ENCODE results near the gene RNASEH1. TPM values are rescaled to one million over a fixed set of nuclear protein-coding genes. Genes with fewer than 3 reads are reported as not detected.

The RNASEH1 gene
- total and polyA plus RNA-seq, 2 donors from 2014 or later = 6.8 to 21.1 TPM

GRCh38 chr2:3563521-3563976 lies 5.4 kb upstream of the RNASEH1 start:
- FAIRE-seq = no peak
- intact Hi-C loops (cut with DNase I) = no loop called here

DNA sequence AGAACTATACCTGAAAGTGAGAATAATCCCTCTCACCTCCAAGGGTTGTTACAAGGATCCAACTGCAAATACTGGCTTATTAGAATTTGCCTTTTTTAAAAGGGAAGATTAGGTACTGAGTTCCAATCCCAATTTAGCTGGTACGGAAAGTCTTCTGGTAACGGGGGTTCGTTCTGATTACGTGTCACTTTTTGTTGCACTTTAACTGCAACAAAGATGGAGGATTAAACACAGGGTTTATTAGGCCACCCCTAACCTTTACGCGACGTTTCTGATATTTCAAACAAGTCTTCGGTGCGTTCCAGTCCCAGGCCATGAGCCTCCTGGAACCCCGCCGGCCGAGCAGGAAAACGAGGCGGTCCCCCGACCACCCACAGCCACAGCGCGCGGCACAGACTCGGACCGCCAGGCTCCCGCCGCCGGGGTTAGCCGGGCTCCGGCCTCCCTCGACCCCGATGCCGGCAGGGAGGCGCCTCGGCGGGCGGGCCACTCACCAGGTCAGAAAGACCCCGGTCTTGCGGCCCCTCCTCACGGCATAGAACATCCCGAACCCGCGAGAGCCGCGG lies 411 bp downstream of the RNASEH1 start:
- H3K9me3 ChIP-seq (ENCODE audit: control insufficient read depth in 2 of 3, insufficient read depth in 1 of 3, low read length in 3 of 3) = no peaks in the 10 kb centered on the region
- peak overlapping the region; percentile 88 to 95 (median 90) for H3K4me3 ChIP-seq (ENCODE audit: low read length in 3 of 3)
- peaks cover 3 to 18% (median 8%) of the 10 kb centered on the region in 3 donors for H3K36me3 ChIP-seq (ENCODE audit: control insufficient read depth in 2 of 3, insufficient read depth in 3 of 3, low read length in 3 of 3)
- H3K9ac ChIP-seq (ENCODE audit: low read length in 3 of 3) = peak overlapping the region; percentile 21 to 93 (median 81)
- H3K27ac ChIP-seq (ENCODE audit: low read depth in 2 of 2, low read length in 2 of 2) = peak overlapping the region; percentile 62 to 88
- no peaks in the 10 kb centered on the region for H3K27me3 ChIP-seq (ENCODE audit: control insufficient read depth, insufficient read depth, low read length)
- intact Hi-C loops (cut with DNase I) = no loop called here
- DNase-seq (peak in 1 of 5 donors; percentile 11), FAIRE-seq (no peak)
- H3K4me1 ChIP-seq (ENCODE audit: control insufficient read depth in 2 of 3, insufficient read depth in 2 of 3, low read depth in 1 of 3, low read length in 3 of 3) = peaks cover 0 to 4% (median 0%) of the 10 kb centered on the region in 3 donors
- TF ChIP-seq, protein P1, sequence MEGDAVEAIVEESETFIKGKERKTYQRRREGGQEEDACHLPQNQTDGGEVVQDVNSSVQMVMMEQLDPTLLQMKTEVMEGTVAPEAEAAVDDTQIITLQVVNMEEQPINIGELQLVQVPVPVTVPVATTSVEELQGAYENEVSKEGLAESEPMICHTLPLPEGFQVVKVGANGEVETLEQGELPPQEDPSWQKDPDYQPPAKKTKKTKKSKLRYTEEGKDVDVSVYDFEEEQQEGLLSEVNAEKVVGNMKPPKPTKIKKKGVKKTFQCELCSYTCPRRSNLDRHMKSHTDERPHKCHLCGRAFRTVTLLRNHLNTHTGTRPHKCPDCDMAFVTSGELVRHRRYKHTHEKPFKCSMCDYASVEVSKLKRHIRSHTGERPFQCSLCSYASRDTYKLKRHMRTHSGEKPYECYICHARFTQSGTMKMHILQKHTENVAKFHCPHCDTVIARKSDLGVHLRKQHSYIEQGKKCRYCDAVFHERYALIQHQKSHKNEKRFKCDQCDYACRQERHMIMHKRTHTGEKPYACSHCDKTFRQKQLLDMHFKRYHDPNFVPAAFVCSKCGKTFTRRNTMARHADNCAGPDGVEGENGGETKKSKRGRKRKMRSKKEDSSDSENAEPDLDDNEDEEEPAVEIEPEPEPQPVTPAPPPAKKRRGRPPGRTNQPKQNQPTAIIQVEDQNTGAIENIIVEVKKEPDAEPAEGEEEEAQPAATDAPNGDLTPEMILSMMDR (IDR thresholded peaks at IDR 0.05; ENCODE audit: borderline replicate concordance, extremely low read depth, insufficient read depth) = no peak

More at GRCh38 chr2:3563521-3563976, 5.4 kb upstream of the RNASEH1 start:
- H3K4me3 ChIP-seq (ENCODE audit: low read length in 3 of 3) = no peak overlapping the region
- DNase-seq = no peak
- H3K4me1 ChIP-seq (ENCODE audit: control insufficient read depth in 2 of 3, insufficient read depth in 2 of 3, low read depth in 1 of 3, low read length in 3 of 3) = no peaks in the 10 kb centered on the region
- no peak overlapping the region for H3K9ac ChIP-seq (ENCODE audit: low read length in 3 of 3)
- H3K27me3 ChIP-seq (ENCODE audit: control insufficient read depth, insufficient read depth, low read length) = no peaks in the 10 kb centered on the region
- no peaks in the 10 kb centered on the region for H3K9me3 ChIP-seq (ENCODE audit: control insufficient read depth in 2 of 3, insufficient read depth in 1 of 3, low read length in 3 of 3)
- TF ChIP-seq, protein P1 (IDR thresholded peaks at IDR 0.05; ENCODE audit: borderline replicate concordance, extremely low read depth, insufficient read depth) = no peak
- no peak overlapping the region for H3K27ac ChIP-seq (ENCODE audit: low read depth in 2 of 2, low read length in 2 of 2)
- no peaks in the 10 kb centered on the region for H3K36me3 ChIP-seq (ENCODE audit: control insufficient read depth in 2 of 3, insufficient read depth in 3 of 3, low read length in 3 of 3)

DNA sequence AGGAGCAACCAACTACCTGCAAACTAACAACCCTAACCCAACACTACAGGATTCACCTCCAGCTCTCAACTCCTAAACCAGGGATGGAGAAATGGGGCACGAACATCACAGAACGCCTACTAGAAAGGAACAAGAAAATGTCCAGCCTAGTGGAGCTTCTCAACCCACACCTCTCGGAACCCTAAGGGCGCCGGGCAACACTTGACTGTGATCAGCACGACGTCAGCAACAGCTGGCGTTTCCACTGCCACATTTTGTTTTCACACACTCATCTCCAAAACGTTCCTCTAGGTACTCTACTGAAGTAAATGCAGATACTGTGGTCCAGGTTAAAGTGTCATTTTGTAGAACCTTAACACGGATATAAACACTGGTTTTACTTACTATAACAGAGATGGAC lies 4.2 kb downstream of the RNASEH1 start:
- H3K27ac ChIP-seq (ENCODE audit: low read depth in 2 of 2, low read length in 2 of 2) = no peak overlapping the region
- intact Hi-C loops (cut with DNase I) = no loop called here
- H3K36me3 ChIP-seq (ENCODE audit: control insufficient read depth in 2 of 3, insufficient read depth in 3 of 3, low read length in 3 of 3) = peaks cover 11 to 35% (median 28%) of the 10 kb centered on the region in 3 donors

More for the DNA sequence above, 4.2 kb downstream of the RNASEH1 start:
- FAIRE-seq (no peak), DNase-seq (no peak)
- H3K4me3 ChIP-seq (ENCODE audit: low read length in 3 of 3) = no peak overlapping the region
- peaks cover 0 to 4% (median 0%) of the 10 kb centered on the region in 3 donors for H3K4me1 ChIP-seq (ENCODE audit: control insufficient read depth in 2 of 3, insufficient read depth in 2 of 3, low read depth in 1 of 3, low read length in 3 of 3)
- TF ChIP-seq, protein P1 (IDR thresholded peaks at IDR 0.05; ENCODE audit: borderline replicate concordance, extremely low read depth, insufficient read depth) = no peak
- no peak overlapping the region for H3K9ac ChIP-seq (ENCODE audit: low read length in 3 of 3)
- no peaks in the 10 kb centered on the region for H3K27me3 ChIP-seq (ENCODE audit: control insufficient read depth, insufficient read depth, low read length)
- no peaks in the 10 kb centered on the region for H3K9me3 ChIP-seq (ENCODE audit: control insufficient read depth in 2 of 3, insufficient read depth in 1 of 3, low read length in 3 of 3)

Data from kidney (tissue), 14 donors.